K562 (cell line): ENCODE results near the gene KAT2B. TPM values are rescaled to one million over a fixed set of nuclear protein-coding genes. Genes with fewer than 3 reads are reported as not detected.
A peak's percentile ranks its signal among the peaks of the same experiment; 100 is the strongest.

Experiments
- AFF1 ChIP-seq, 2 experiments: fragments of 450-650 bp; IDR thresholded peaks; 2 replicates each; pipeline ENCODE4 v1.6.1; 2018; ENCODE audit warnings: mild to moderate bottlenecking in 2 of 2, low read depth in 1 of 2; ENCODE audit not compliant: partially characterized antibody in 2 of 2
- CREB1 ChIP-seq, 2 experiments: sonication (generic) in 1 of 2; formaldehyde crosslinking in 1 of 2; IDR thresholded peaks; 2 replicates each; pipeline versions ENCODE4 v1.6.1 to v1.8.0; 2012 to 2022; ENCODE audit warnings: inconsistent platforms in 1 of 2, mild to moderate bottlenecking in 1 of 2, missing genetic modification reagents in 1 of 2, moderate library complexity in 1 of 2
- SMARCC2 ChIP-seq: fragments of 450-650 bp; IDR thresholded peaks from 2 replicates; pipeline ENCODE4 v1.6.1; 2017; ENCODE audit warnings: antibody characterized with exemption, moderate library complexity, mild to moderate bottlenecking, low read depth
- TAL1 ChIP-seq: fragments of 450-650 bp; IDR thresholded peaks from 2 replicates; pipeline ENCODE4 v1.6.1; 2016; ENCODE audit warnings: mild to moderate bottlenecking
- ZBTB12 ChIP-seq: fragments of 250-450 bp; sonication (Bioruptor Pico); IDR thresholded peaks from 2 replicates; pipeline ENCODE4 v1.4.0; 2020
- ZNF318 ChIP-seq, 2 experiments: fragments of 450-650 bp; IDR thresholded peaks; 2 replicates each; pipeline ENCODE4 v1.6.1; 2016; ENCODE audit warnings: mild to moderate bottlenecking in 2 of 2, borderline replicate concordance in 1 of 2, low read depth in 1 of 2, moderate library complexity in 1 of 2
- ZNF589 ChIP-seq: fragments of 200-800 bp; sonication (Bioruptor generic); IDR thresholded peaks from 2 replicates; pipeline ENCODE4 v1.6.1; 2016; ENCODE audit warnings: low read depth, missing genetic modification characterization, missing compliant biosample characterization
- ZNF639 ChIP-seq, 2 experiments: fragments of 200-800 bp in 1 of 2; sonication (Bioruptor generic) in 1 of 2; sonication (generic) in 1 of 2; formaldehyde crosslinking in 1 of 2; IDR thresholded peaks in 1 of 2; conservative IDR thresholded peaks in 1 of 2; 2 replicates each; pipeline versions ENCODE4 v1.5.0 to v1.6.1; 2016 to 2020; ENCODE audit warnings: missing compliant biosample characterization in 1 of 2, missing genetic modification characterization in 1 of 2, missing genetic modification reagents in 1 of 2
- polyA plus RNA-seq, 8 experiments: library from polyadenylated mRNA; depleted of rRNA in 4 of 8; stranded (reverse) in 5 of 8; unstranded in 3 of 8; fragments of >200 nt; fragmentation: Nextera tagmentation in 2 of 8; fragmentation: Illumina TruSeq in 1 of 8; extraction: Ambion mirVana in 2 of 8; extraction: Trizol in 1 of 8; gene quantifications; 2 replicates each; pipeline versions ENCODE4 v1.2.1 to v1.2.3, GENCODE V29; 2011 to 2014; ENCODE audit warnings: inconsistent platforms in 1 of 8, missing spikeins in 1 of 8
- total RNA-seq, 7 experiments: library from RNA; depleted of rRNA in 6 of 7; stranded (reverse); fragments of >200 nt in 6 of 7; fragmentation: Illumina TruSeq in 2 of 7; extraction: Trizol in 2 of 7; gene quantifications; 2 replicates each; pipeline versions ENCODE4 v1.2.1 to v1.2.3, GENCODE V29; 2011 to 2021; ENCODE audit warnings: low replicate concordance in 1 of 7

KAT2B gene
- total and polyA plus RNA-seq, 9 of the 15 experiments (the other 6 are each of a cell fraction or from before 2014, with no cell fraction given): 3.3 to 14.9 (median 12.2) TPM

GRCh38 chr3:20022954-20023622 is 17.2 kb upstream of the KAT2B start (continued):
- TF ChIP-seq ZNF639 (CRISPR knock-in tag; conservative IDR thresholded peaks at IDR 0.05 in 1 of 2, IDR thresholded peaks at IDR 0.05 in 1 of 2) (peak in 1 of 2 experiments; percentile 77; a peak in 1 of 4 replicates), ZNF318 (IDR thresholded peaks at IDR 0.05; ENCODE audit: borderline replicate concordance in 1 of 2, low read depth in 1 of 2) (0 out of 4 replicates have a peak, but pooled peaks have one; percentile 19 to 92), CREB1 (IDR thresholded peaks at IDR 0.05) (peak; percentile 80), CREB1 (CRISPR knock-in tag; IDR thresholded peaks at IDR 0.05) (no peak), ZBTB12 (peak; percentile 56; the same call in 1 of the 2 replicates), ZNF589 (CRISPR knock-in tag) (peak; percentile 89), SMARCC2 (peak; percentile 99), TAL1 (peak; percentile 99), AFF1 (IDR thresholded peaks at IDR 0.05; ENCODE audit: low read depth in 1 of 2, partially characterized antibody in 2 of 2) (peak; percentile 60 to 84)
